Stimulated activated CD4-positive, alpha-beta T cell treated with anti-CD3 and anti-CD28 coated beads, Interleukin-1b, Interleukin-23, amount 100 ng/mL, for 48 hours (primary cell): ENCODE data around the gene RWDD3.
A peak's percentile ranks its signal among the peaks of the same experiment; 100 is the strongest.

Experiments used
- DNase-seq: peaks from one replicate; pipeline ENCODE4 v3.0.0-alpha.2; 2020

The RWDD3 gene, protein sequence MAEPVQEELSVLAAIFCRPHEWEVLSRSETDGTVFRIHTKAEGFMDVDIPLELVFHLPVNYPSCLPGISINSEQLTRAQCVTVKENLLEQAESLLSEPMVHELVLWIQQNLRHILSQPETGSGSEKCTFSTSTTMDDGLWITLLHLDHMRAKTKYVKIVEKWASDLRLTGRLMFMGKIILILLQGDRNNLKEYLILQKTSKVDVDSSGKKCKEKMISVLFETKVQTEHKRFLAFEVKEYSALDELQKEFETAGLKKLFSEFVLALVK

DNA sequence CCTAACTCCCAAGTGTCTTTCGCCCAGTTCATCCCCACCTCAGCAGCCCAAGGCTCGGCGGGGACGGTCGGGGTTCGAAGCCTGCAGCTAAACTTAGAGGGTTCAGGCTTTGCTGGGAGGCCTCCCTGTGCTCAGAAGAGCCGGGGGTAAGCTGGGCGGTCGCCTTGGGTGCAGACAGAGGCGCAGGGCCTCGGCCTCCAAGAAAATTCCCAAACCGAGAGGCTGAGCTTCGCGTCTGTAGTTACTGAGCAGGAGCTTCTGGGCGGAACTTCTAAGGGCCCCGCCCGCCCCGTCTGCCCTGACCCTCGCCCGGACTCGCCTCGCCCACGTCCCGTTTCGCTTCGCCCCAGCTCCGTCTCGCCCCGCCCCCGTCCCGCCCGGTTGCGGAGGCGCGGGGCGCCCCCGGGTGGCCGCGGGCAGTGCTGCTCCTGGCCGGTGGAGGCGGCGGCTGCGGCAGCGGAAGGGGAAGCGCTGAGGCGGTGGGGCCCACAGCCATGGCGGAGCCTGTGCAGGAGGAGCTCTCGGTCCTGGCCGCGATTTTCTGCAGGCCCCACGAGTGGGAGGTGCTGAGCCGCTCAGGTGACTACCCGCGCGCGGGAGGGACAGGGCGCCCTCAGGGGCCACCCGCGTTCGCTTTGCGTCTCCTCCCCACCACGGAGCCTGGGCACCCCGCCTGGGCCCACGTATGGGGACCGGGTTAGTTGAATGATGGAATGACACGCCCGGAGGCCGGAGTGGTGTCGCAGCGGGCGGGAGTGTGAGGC is at the start of gene RWDD3:
RWDD3 (plus strand) TSS at position 474 of the 764 bp plus-strand sequence; CDS start at position 495, 21 bp downstream.
- DNase-seq: peak; percentile 91

GRCh38 chr1:95186149-95186548 is 47.9 kb upstream of the RWDD3 start:
- no peak for DNase-seq

DNA sequence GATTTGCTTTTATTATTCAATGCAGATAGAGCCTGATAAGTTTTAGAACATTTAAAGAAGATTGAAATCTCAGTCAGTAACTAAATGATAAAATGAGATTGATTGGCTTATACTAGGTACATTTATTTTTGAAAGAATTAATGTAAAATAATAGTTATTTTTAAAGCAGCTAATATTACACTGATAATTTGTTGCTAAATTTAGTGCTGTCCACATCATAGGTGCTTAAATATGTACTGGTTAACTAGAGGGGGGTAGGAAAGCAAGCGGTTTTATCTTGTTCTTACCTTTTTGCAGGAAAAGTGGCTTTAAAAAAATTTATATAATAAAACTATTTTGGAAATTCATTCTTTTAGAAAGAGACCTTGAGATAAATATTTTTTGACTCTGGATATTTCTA is 40.4 kb upstream of the RWDD3 start:
- DNase-seq: no peak

DNA sequence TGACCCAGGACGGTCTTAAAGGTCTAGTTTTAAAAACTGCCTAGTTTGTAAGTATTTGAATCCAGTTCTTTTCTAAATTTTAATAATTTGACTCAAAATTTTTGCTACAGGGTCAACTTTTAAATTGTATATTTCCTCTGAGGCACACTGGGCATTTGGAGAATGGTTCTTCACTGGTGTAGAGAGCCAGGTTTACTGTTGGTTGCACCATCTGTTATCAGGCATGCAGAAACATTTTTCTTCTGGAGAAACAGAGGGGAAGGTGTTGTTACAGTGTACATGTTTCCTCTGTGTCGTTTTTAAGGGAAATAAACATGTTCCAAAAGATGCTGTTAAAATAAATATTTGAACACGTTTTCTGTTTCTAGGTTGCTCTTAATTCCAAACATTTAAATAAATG is 39.0 kb upstream of the RWDD3 start:
- DNase-seq: no peak

DNA sequence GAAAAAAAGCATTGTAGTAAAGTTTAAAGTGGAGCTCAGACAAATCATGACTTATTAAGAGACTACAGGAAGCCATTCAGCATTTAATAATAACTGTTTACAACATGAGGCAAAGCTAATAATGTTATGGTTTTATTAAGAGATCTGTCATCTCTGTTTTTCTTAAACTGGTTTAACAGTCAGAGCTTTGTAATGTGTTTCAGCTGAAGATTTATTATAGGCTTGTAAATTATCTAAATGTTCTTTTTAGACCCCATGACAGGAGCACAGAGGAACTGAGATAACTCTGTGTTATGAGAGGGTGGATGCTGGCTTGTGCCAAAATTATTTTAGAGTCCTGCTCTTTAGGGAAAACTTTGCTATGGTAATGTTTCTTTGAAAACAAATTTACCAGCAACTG is 38.0 kb upstream of the RWDD3 start:
- DNase-seq: no peak

DNA sequence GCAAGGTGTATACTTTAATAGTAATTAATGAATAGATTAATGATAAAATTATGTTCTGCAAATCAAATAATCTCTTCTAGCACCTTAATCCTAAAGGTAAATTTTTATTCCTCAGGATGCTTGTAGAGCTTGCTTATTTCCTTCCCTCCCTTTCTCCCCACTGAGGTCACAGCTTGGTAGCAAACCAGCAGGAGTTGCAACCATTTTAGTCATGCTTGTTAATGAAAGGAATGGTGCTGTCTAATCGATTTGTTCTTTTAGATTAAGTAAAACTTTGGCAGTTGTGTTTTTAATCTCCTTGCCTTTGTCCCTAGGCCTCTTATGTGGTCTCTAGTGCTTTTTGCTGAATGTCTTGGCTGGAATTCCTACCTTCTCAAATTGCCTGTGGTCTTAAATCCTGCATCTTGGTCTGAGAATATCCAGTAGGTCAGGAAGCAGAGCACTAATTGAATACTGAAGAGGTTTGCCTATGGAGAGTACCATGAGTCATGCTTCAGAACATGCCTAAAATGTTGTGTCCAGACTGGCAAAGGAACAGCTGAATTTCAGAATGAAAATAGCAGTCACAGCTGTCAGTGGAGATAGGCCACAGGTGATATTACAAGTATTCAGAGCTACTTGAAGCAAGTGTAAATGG is 36.3 kb upstream of the RWDD3 start:
- no peak for DNase-seq

- no peak for DNase-seq
Measured at GRCh38 chr1:95201905-95202304, 32.1 kb upstream of the RWDD3 start.

DNA sequence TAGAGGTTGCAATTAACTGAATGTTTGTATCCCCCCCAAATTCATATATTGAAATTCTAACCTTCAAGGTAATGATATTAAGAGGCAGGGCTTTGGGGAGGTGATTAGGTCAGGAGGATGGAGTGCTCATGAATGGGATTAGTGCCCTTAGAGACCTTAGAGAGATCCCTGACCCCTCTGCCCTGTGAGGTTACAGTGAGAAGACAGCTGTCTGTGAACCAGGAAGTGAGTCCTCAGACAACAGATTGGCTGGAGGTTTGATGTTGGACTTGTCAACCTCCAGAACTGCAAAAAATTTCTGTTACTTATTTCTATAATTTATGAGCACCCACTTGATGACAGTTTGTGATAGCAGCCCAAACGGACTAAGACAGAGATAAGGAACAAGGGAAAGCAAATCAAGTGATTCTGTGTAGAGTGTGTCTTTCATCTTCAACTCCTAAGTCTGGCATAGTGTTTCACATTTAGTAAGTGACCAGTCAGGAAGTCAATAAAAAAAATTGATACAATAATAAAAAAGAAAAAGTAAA is 30.0 kb upstream of the RWDD3 start:
- no peak for DNase-seq

DNA sequence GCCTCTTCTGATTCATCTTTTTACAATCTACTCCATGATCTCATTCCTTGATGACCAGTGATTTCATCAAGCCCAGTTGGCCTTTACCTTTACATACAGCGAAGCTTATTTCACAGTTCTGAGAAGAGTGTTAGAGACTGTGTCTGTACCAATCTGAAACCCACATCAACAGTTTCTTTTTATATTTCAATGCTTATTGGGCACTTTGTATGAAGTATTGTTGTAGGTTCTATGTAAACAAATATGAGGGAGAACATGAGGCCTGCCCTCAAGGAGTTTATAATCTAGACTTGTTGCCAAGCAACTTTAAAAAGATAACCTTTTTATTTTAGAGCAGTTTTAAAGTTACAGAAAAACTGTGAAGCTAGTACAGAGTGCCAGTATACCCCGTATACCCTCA is 27.5 kb upstream of the RWDD3 start:
- no peak for DNase-seq

- DNase-seq: no peak
Measured at GRCh38 chr1:95207223-95207935, 26.6 kb upstream of the RWDD3 start.

DNA sequence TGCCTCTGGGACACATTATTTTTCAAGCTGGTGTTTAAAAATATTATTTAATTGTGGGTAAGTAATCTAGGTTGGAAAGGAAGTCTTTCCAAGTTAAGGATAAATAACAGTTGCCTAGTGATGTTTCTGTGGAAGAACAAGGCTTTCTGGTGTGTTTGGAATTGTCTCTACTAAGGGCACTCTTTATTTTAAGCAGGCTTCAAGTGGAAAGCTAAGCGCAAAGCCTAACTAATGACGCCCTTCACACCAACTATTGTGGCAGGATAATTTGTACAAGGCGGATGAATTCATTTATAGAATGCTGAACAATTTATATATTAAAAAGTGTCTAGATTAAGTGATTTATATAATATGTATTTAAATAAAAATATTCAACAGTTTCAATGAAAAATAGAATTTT is 25.1 kb upstream of the RWDD3 start:
- DNase-seq: no peak

- no peak for DNase-seq
Measured at GRCh38 chr1:95209291-95209690, 24.7 kb upstream of the RWDD3 start.

DNA sequence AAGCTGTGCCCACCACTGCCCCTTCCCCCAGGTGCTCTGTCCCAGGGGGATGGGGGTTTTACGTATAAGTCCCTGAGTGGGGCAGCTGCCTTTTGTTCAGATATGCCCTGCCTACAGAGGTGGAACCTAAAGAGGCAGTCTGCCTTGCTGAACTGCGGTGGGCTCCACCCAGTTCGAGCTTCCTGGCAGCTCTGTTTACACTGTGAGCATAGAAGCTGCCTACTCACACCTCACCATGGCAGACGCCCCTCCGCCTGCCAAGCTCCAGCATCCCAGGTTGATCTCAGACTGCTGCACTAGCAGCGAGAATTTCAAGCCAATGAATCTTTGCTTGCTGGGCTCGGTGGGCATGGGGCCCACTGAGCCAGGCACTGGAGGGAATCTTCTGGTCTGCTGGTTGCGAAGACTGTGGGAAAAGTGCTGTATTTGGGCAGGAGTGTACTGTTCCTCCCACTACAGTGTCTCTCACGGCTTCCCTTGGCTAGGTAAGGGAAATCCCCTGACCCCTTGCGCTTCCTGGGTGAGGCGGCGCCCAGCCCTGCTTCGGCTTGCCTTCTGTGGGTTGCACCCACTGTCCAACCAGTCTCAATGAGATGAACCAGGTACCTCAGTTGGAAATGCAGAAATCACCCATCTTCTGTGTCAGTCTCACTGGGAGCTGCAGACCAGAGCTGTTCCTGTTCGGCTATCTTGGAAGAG is 17.6 kb upstream of the RWDD3 start:
- DNase-seq: no peak

- no peak for DNase-seq
Measured at GRCh38 chr1:95217371-95217770, 16.6 kb upstream of the RWDD3 start.

DNA sequence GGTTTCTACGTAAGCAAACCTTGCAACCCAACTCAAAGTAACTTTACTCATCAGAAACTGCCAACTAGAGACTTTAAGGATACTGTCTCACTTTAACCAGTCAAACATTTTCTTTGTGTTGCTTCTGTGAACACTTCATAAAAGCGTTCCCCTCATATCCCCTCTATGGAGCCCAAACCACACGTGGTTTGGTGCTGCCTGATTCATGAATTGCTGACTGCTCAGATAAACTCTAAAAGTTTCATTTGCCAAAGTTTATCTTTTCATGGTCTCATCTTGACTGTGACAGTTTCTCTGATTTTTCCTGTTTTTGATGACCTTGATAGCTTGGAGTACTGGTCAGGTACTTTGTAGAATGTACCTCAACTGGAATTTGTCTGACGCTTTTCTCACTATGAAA is 14.6 kb upstream of the RWDD3 start:
- no peak for DNase-seq

DNA sequence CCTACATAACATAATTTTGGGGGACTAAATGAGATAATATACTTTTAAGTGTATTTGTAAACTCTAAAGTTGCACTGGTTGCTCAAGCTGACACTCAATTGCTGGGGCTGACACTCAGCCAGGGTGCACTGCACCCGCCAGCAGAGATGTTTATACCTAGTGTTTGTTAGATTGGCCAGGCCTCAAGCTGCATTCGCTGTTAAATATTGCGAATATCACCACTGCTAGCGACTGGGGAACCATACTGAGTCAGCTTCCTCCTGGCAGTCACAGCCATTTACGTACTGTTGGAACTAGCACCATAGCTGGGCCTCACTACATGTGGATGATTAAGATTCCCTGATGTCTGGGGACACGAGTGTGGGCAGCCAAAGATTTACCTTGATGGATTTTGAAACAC is 12.7 kb upstream of the RWDD3 start:
- no peak for DNase-seq

DNA sequence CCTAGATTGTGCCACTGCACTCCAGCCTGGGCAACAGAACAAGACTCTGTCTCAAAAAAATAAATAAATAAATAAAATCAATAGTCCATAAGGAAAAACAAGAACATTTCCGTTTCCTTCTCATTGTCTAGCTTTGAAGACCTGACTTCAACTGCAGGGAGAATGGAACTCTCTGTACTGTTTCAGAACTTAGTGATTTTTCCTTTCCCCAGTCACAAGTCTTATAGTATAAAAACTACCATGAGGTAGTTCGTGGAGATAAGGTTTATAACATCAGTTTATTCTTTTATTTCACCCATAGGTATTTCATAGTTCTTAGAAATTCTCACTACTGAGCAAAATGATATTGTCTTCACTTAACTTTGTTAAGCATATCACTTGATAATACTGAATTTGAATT is 11.4 kb upstream of the RWDD3 start:
- DNase-seq: no peak

GRCh38 chr1:95223110-95223509 is 10.9 kb upstream of the RWDD3 start:
- DNase-seq: no peak

DNA sequence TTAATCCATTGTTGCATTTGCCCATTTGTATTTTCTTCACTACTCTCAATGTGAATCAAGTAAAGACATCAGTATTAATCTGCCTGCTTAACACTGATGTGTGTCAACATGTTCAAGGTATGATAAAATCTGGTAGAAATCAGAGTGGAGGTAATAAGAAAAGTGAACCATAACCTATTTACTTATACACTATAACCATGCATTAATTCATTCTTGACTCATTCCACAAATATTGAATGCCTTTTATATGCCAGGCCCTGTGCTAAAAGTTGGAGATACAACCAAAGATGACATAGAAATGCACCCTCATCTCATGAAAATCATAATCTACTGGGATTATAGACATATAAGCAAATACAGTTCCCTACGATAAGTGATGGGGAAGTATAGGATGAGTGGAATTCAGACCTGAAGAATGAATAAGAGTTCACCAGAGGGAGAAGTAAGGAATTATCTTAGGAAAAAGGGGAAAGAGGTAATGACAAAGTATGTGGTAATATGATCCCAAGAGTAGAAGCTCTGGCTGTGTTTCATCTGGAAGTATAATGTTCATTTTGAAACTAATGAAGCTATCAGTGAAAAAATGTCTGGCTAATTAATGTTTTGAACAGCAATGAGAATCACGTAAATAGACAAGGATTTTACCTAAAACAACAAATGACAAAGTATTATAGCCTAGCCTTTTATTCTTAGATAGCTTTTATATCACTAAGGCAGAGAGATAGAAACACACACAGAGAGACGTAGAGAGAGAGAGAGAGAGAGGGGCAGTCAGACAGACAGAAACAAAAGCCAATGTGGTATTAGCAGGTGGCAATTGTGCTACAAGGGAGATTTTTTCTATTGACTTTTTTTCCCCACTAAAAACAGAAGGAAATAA is 7.0 kb upstream of the RWDD3 start:
- DNase-seq: no peak

GRCh38 chr1:95229037-95229436 is 5.0 kb upstream of the RWDD3 start:
- DNase-seq: no peak

DNA sequence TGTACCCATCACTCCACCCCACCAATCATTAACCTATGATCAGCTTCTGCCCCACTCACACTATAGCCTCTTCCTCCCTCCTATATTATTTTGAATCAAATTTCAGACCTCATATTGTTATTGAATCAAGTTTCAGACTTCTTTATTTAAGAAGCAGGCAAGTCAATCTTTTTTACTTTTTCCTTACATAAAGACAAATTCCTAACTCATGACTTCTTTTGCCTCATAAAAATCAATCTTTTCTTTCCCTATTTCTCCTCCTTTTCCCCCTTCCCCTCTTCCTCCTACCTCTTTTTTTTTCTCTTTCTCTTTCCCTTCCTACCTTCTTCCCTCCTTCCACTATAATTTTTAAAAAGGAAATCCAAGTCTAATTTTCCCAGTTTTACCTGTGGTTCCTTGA is 4.3 kb upstream of the RWDD3 start:
- DNase-seq: no peak

DNA sequence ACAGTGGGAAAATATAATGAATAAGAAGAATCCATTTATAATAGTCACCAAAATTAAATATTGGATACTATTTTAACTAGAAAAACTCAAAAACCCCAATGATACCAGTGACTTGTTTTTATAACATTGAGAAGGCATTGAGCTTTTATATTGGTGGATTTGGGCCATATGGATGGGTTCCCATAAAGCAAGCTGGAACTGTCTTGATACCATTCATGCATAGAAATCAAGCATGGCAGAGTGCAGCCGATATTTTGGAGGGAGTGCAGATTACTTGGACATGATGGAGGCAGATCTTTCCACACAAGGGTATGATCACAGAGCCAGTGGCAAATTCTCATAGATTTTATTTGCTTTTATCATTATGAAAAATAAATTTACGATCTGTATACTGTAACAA is 3.8 kb upstream of the RWDD3 start:
- DNase-seq: no peak
